H1 (cell line): ENCODE results near the gene BLMH. TPM values are rescaled to one million over a fixed set of nuclear protein-coding genes. Genes with fewer than 3 reads are reported as not detected.

Source experiments
- CBX8 ChIP-seq: fragments of 300-800, 300-1000 bp; sonication (generic); IDR thresholded peaks from 2 replicates; pipeline ENCODE4 v1.7.1; 2016; ENCODE audit warnings: low read depth, low read length, borderline replicate concordance
- TAF1 ChIP-seq: IDR thresholded peaks from 2 replicates; pipeline ENCODE4 v1.6.1; 2011; ENCODE audit warnings: mild to moderate bottlenecking, low read depth, low read length
- polyA plus RNA-seq, 7 experiments: library from polyadenylated mRNA; depleted of rRNA in 3 of 7; stranded (reverse) in 5 of 7; unstranded in 2 of 7; fragments of >200 nt in 5 of 7; fragments of 200-250 nt in 2 of 7; gene quantifications; 1 replicate in 5 of 7; 2 replicates in 1 of 7; 4 replicates in 1 of 7; pipeline versions ENCODE4 v1.2.1 to v1.2.3, GENCODE V29; 2011 to 2013; ENCODE audit warnings: missing spikeins in 2 of 7, mixed read lengths in 2 of 7
- total RNA-seq: library from RNA; stranded (reverse); fragmentation: NEBNext Ultra II Directional; extraction: Animal tissue kit (Norgen Biotek cat#: 25700); gene quantifications from 2 replicates; pipeline ENCODE4 v1.2.1, GENCODE V29; 2021
- TF ChIP-seq, protein P1 (sequence below), 3 experiments: IDR thresholded peaks; 1 replicate in 2 of 3; 2 replicates in 1 of 3; pipeline versions ENCODE4 v1.5.1 to v1.6.1; 2011; ENCODE audit warnings: low read length in 3 of 3, mild to moderate bottlenecking in 3 of 3, inconsistent platforms in 2 of 3, low read depth in 1 of 3, moderate library complexity in 1 of 3; ENCODE audit not compliant: insufficient read depth in 1 of 3; ENCODE audit errors: control extremely low read depth in 1 of 3

Gene BLMH
- total and polyA plus RNA-seq, 2 of the 8 experiments (the other 6 are each of a cell fraction or from before 2014, with no cell fraction given): 18.2 to 74.3 TPM

DNA sequence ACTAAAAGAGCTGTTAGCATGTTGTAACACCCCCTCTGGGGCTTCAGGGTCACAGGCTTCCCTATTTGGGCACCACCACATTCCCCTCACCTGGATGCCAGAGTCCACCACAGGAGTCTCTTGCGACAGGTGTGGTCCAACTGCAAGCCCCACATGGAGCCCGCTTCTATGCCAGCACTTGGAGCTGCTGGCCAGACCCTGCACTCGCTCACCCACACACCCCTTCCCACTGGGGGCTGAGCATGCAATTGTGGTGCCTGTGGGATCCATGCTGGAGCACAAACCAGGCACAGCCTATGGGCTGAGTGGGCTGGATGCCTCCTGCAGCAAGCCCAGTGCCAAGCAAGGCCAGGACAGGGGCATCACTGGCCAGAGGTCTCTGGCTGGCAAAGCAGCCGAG is 6.0 kb upstream of the BLMH start (continued):
- TF ChIP-seq, protein P1, sequence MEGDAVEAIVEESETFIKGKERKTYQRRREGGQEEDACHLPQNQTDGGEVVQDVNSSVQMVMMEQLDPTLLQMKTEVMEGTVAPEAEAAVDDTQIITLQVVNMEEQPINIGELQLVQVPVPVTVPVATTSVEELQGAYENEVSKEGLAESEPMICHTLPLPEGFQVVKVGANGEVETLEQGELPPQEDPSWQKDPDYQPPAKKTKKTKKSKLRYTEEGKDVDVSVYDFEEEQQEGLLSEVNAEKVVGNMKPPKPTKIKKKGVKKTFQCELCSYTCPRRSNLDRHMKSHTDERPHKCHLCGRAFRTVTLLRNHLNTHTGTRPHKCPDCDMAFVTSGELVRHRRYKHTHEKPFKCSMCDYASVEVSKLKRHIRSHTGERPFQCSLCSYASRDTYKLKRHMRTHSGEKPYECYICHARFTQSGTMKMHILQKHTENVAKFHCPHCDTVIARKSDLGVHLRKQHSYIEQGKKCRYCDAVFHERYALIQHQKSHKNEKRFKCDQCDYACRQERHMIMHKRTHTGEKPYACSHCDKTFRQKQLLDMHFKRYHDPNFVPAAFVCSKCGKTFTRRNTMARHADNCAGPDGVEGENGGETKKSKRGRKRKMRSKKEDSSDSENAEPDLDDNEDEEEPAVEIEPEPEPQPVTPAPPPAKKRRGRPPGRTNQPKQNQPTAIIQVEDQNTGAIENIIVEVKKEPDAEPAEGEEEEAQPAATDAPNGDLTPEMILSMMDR (IDR thresholded peaks at IDR 0.05; ENCODE audit: control extremely low read depth in 1 of 3, insufficient read depth in 1 of 3, low read depth in 1 of 3, low read length in 3 of 3): no peak
- TF ChIP-seq CBX8: no peak
- TF ChIP-seq TAF1: no peak
